ENCODE data around the gene GRIN2D. TPM values are rescaled to one million over a fixed set of nuclear protein-coding genes. Genes with fewer than 3 reads are reported as not detected.

GRIN2D gene
- total RNA-seq, 2 donors from 2014 or later: 0.73 to 1.8 TPM

DNA sequence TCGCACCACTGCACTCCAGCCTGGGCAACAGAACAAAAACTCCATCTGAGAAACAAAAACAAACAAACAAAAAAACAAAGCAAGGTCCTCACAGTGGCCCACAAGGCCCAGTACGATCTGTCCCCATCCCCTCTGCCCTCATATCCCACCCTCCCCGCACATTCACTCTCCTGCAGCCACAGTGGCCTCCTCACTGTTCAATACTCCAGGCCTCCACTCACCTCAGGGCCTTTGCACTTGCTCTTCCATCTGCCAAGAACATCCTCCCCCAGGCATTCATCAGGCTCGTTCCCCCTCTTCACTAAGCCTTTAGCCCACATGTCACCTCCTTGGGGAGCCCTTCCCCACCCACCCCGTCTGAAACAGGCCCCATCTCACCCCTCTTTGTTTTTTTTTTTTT, 34.3 kb upstream of the GRIN2D start:
- Histone ChIP-seq H3K27ac (no peak overlapping the region), H3K36me3 (no peaks in the 10 kb centered on the region), H3K27me3 (replicated peaks; ENCODE audit: insufficient read depth) (no peaks in the 10 kb centered on the region), H3K4me3 (no peak overlapping the region), H3K9me3 (no peaks in the 10 kb centered on the region), H3K4me1 (replicated peaks) (no peaks in the 10 kb centered on the region)
- no peak for DNase-seq (ENCODE audit: low spot score)
- TF ChIP-seq POLR2A (IDR thresholded peaks at IDR 0.05) (no peak), POLR2AphosphoS5 (IDR thresholded peaks at IDR 0.05) (no peak)
- TF ChIP-seq, protein P1, sequence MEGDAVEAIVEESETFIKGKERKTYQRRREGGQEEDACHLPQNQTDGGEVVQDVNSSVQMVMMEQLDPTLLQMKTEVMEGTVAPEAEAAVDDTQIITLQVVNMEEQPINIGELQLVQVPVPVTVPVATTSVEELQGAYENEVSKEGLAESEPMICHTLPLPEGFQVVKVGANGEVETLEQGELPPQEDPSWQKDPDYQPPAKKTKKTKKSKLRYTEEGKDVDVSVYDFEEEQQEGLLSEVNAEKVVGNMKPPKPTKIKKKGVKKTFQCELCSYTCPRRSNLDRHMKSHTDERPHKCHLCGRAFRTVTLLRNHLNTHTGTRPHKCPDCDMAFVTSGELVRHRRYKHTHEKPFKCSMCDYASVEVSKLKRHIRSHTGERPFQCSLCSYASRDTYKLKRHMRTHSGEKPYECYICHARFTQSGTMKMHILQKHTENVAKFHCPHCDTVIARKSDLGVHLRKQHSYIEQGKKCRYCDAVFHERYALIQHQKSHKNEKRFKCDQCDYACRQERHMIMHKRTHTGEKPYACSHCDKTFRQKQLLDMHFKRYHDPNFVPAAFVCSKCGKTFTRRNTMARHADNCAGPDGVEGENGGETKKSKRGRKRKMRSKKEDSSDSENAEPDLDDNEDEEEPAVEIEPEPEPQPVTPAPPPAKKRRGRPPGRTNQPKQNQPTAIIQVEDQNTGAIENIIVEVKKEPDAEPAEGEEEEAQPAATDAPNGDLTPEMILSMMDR (IDR thresholded peaks at IDR 0.05): no peak
- intact Hi-C loops (cut with DNase I): no loop called here
- 97% methylated on average over 5 of the region's 5 CpGs for WGBS

DNA sequence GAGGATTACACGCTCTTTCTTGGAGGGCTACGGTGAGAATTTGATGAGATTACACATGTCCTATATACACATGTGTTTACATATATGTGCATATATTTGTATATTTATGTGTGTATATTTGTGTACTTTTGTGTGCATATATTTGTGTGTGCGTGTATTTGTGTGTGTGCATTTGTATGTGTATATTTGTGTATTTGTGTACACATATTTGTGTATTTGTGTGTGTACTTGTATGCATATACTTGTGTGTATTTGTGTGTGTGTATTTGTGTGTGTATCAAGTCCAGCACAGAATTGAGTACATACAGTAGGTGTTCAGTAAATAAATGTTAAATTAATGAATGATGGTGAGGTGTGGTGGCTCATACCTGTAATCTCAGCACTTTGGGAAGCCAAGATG, 31.6 kb upstream of the GRIN2D start:
- 96% methylated on average over 3 of the region's 3 CpGs for WGBS

DNA sequence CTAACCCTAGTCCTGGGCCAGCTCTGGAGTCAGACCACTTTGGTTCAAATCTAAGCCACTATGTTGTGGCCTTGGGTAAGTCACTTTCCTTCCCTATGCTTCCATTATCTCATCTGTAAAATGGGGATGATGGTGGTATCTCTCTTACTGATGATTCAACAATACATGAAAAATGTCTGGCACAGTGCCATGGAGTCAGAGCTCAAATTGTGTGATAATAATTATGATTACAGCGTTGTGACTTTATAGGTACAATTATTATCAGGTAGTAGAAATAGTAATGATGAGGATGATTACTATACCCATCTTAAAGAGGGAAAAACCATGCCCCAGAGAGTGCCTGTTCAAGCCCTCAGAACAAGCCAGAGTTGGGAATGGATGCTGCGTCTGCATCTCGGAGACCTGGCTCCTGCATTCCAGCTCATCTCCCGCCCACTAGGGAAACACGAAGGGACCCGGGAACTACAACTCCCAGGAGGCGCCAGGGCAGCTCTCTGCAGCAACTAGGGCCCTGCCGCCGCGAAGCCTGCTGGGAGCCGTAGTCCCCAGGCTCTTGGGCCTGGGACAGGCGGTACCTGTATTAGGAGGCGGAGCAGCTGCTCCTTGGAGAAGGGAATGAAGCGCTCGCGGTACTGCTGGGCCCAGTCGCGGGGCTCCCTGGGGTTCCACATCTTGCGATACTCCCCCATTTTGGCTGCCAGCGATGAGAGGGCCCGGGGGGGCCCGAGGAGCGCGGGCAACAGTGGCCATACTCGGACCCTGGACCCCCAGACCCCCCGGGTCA, 30.6 kb upstream of the GRIN2D start:
- H3K4me3 ChIP-seq: peak overlapping the region; percentile 40 to 43
- H3K9me3 ChIP-seq: no peaks in the 10 kb centered on the region
- 5% methylated on average over 18 of the region's 26 CpGs for WGBS
- peaks cover 3% of the 10 kb centered on the region for H3K4me1 ChIP-seq (replicated peaks)
- no peaks in the 10 kb centered on the region for H3K27me3 ChIP-seq (replicated peaks; ENCODE audit: insufficient read depth)
- intact Hi-C loops (cut with DNase I): loop anchor here (2.0 kb wide), 1 partner anchor 30 kb away; no protein-coding TSS in a partner anchor
- peak; percentile 96 for DNase-seq (ENCODE audit: low spot score)
- TF ChIP-seq POLR2AphosphoS5 (IDR thresholded peaks at IDR 0.05) (peak; percentile 95), POLR2A (IDR thresholded peaks at IDR 0.05) (peak; percentile 42)
- TF ChIP-seq, protein P1 (IDR thresholded peaks at IDR 0.05): peak in 2 of 4 experiments; percentile 39 to 54
- no peaks in the 10 kb centered on the region for H3K36me3 ChIP-seq
- peak overlapping the region; percentile 90 to 92 for H3K27ac ChIP-seq

More for the DNA sequence above, 31.6 kb upstream of the GRIN2D start:
- no peak overlapping the region for H3K27ac ChIP-seq
- no peaks in the 10 kb centered on the region for H3K27me3 ChIP-seq (replicated peaks; ENCODE audit: insufficient read depth)
- H3K9me3 ChIP-seq: no peaks in the 10 kb centered on the region
- intact Hi-C loops (cut with DNase I): loop anchor here (2.0 kb wide), 1 partner anchor 29 kb away; no protein-coding TSS in a partner anchor
- H3K36me3 ChIP-seq: no peaks in the 10 kb centered on the region
- DNase-seq (ENCODE audit: low spot score): no peak
- peaks cover 3% of the 10 kb centered on the region for H3K4me1 ChIP-seq (replicated peaks)
- no peak overlapping the region for H3K4me3 ChIP-seq
- TF ChIP-seq POLR2AphosphoS5 (IDR thresholded peaks at IDR 0.05) (no peak), POLR2A (IDR thresholded peaks at IDR 0.05) (no peak)
- TF ChIP-seq, protein P1 (IDR thresholded peaks at IDR 0.05): no peak

DNA sequence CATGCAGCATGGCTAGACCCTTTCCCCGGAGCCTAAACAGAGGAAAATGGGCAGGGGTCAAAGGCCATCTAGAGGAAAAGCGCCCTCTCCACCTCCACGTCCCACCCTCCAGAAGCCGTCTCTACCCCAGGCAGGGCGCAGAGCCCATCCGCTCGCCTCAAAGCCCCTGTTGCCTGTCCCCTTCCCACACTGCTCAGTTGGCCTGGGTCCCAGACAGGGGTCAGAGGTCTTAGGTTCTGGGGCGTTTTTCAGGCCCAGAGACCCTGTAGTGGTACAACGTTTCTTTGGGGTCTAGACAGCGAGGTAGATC, 30.0 kb upstream of the GRIN2D start:
- no peaks in the 10 kb centered on the region for H3K36me3 ChIP-seq
- H3K27ac ChIP-seq: peak overlapping the region; percentile 90 to 92
- no peak for DNase-seq (ENCODE audit: low spot score)
- TF ChIP-seq POLR2A (IDR thresholded peaks at IDR 0.05) (no peak), POLR2AphosphoS5 (IDR thresholded peaks at IDR 0.05) (no peak)
- peaks cover 3% of the 10 kb centered on the region for H3K4me1 ChIP-seq (replicated peaks)
- 0% methylated on average over 9 of the region's 10 CpGs for WGBS
- intact Hi-C loops (cut with DNase I): loop anchor here (2.0 kb wide), 1 partner anchor 31 kb away; no protein-coding TSS in a partner anchor
- H3K9me3 ChIP-seq: no peaks in the 10 kb centered on the region
- H3K27me3 ChIP-seq (replicated peaks; ENCODE audit: insufficient read depth): no peaks in the 10 kb centered on the region
- peak overlapping the region; percentile 40 to 43 for H3K4me3 ChIP-seq

DNA sequence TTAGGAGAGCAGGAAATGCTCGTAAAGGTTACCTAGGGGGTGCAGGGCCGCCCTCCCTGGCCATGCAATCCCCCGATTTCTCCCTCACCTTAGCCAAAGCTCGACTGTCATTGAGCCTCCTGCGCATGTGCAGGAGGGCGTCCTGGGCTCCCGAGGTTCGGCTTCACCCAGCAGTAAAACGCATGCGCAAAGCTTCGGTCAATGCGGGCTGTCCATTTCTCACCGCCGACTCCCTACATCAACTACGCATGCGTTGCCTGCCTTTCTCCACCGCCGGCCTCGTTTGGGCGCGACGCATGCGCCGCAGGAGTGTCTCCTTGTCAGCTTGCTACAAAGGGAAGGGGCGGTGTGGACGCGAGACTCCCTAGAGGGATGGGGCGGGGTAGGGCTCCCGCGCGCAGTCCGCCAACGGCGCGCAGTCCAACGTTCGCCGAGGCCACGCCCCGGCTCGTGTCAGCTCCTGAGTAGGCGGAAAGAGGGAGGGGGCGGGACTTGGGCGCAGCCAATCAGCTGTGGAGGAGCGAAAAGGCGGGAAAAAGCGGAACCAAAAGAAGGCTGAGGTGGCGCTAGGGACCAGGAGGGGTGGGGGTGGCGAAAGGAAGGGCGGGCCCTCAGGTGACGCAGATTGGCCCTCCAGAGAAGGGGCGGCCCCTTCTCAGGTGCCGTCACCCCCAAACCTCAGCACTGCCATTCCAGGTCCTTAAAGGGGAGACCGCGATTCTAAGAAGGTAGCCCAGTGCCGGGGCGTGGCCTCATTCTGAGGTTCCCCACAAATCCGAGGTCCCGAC, 29.5 kb upstream of the GRIN2D start, which contains the start of the genes SYNGR4 and TMEM143:
TSS of gene SYNGR4 (plus strand) at position 558 of the 788 bp plus-strand sequence. CDS start 1,476 bp downstream, outside the sequence.
TSS of gene TMEM143 (minus strand) at position 131 of the 788 bp plus-strand sequence. CDS start at position 111, 20 bp downstream.
- Histone ChIP-seq H3K36me3 (no peaks in the 10 kb centered on the region), H3K27me3 (replicated peaks; ENCODE audit: insufficient read depth) (no peaks in the 10 kb centered on the region), H3K9me3 (no peaks in the 10 kb centered on the region), H3K4me1 (replicated peaks) (peaks cover 3% of the 10 kb centered on the region), H3K4me3 (peak within 1 kb of the TSS; percentile 40 to 43), H3K27ac (peak within 1 kb of the TSS; percentile 90 to 92)
- TF ChIP-seq POLR2A (IDR thresholded peaks at IDR 0.05): peak; percentile 43
- peak; percentile 100 for TF ChIP-seq POLR2AphosphoS5 (IDR thresholded peaks at IDR 0.05)
- TF ChIP-seq, protein P1 (IDR thresholded peaks at IDR 0.05): peak in 1 of 4 experiments; percentile 30
- under 1% methylated on average over 58 of the region's 59 CpGs for WGBS
- peak; percentile 98 for DNase-seq (ENCODE audit: low spot score)
- intact Hi-C loops (cut with DNase I): loop anchor here (2.0 kb wide), 2 partner anchors 31 to 39 kb away; partner anchors contain the start of gene EMP3
